ENCODE measurements around the gene RAB11B.

DNA sequence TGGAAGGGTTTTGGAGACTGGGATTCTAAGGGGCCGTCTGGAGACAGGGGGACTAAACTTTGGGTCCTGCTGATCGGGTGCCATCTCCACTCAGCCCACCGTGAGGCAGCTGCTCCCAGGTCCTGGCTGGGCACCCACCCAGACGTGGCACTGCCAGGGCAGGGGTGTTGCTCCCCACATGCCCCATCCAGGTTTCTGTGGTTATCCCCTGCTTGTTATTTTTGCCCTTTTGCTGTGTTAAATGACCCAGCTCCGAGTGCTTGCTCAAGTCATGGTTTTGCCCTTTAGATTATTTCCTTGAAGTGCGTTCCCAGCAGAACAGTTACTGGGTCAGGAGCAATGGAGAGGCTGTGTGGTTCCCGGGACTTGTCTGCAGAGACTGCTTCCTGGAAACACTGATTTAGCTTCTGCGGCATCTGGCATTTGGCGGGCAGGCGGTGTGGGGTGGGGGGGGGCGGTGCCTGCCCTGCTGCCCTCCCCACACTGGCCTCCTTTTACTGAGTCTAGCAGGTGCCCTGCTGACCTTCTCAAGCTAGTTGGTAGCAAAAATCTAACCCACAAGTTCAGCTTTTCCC lies 1.9 kb downstream of the RAB11B start:
- TF ChIP-seq POLR2A (IDR thresholded peaks at IDR 0.05; ENCODE audit: borderline replicate concordance, extremely low read depth, insufficient read depth, insufficient read length) (no peak), ELF1 (IDR thresholded peaks at IDR 0.05; ENCODE audit: borderline replicate concordance, low read depth) (no peak)
- TF ChIP-seq, protein P1, sequence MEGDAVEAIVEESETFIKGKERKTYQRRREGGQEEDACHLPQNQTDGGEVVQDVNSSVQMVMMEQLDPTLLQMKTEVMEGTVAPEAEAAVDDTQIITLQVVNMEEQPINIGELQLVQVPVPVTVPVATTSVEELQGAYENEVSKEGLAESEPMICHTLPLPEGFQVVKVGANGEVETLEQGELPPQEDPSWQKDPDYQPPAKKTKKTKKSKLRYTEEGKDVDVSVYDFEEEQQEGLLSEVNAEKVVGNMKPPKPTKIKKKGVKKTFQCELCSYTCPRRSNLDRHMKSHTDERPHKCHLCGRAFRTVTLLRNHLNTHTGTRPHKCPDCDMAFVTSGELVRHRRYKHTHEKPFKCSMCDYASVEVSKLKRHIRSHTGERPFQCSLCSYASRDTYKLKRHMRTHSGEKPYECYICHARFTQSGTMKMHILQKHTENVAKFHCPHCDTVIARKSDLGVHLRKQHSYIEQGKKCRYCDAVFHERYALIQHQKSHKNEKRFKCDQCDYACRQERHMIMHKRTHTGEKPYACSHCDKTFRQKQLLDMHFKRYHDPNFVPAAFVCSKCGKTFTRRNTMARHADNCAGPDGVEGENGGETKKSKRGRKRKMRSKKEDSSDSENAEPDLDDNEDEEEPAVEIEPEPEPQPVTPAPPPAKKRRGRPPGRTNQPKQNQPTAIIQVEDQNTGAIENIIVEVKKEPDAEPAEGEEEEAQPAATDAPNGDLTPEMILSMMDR (IDR thresholded peaks at IDR 0.05 in 2 of 3, conservative IDR thresholded peaks at IDR 0.05 in 1 of 3; ENCODE audit: borderline replicate concordance in 1 of 3, insufficient read depth in 1 of 3, low read depth in 2 of 3, low read length in 2 of 3): no peak
- TF ChIP-seq, protein P2, sequence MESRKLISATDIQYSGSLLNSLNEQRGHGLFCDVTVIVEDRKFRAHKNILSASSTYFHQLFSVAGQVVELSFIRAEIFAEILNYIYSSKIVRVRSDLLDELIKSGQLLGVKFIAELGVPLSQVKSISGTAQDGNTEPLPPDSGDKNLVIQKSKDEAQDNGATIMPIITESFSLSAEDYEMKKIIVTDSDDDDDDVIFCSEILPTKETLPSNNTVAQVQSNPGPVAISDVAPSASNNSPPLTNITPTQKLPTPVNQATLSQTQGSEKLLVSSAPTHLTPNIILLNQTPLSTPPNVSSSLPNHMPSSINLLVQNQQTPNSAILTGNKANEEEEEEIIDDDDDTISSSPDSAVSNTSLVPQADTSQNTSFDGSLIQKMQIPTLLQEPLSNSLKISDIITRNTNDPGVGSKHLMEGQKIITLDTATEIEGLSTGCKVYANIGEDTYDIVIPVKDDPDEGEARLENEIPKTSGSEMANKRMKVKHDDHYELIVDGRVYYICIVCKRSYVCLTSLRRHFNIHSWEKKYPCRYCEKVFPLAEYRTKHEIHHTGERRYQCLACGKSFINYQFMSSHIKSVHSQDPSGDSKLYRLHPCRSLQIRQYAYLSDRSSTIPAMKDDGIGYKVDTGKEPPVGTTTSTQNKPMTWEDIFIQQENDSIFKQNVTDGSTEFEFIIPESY (IDR thresholded peaks at IDR 0.05; ENCODE audit: extremely low read depth, insufficient replicate concordance, low read length): no peak
